Right ventricle myocardium inferior (tissue), 1 donor: ENCODE results near the gene USP24. TPM values are rescaled to one million over a fixed set of nuclear protein-coding genes. Genes with fewer than 3 reads are reported as not detected.

Experiments
- ATAC-seq: fragments of 200-7000 bp; cut with Tn5 transposase; one replicate; pipeline ENCODE4 v1.9.1; 2020; ENCODE audit warnings: mild to moderate bottlenecking, moderate library complexity
- DNase-seq: peaks from one replicate; pipeline ENCODE4 v3.0.0; 2021; ENCODE audit errors: missing footprints
- intact Hi-C: fragments of 100-400 bp; cut with DNase I; formaldehyde crosslinking; loops from one replicate; pipeline ENCODE4 v1.11.0; 2022
- total RNA-seq: library from RNA; stranded (reverse); fragmentation: NEBNext Ultra II Directional; extraction: Animal tissue kit (Norgen Biotek cat#: 25700); gene quantifications from one replicate; pipeline ENCODE4 v1.2.1, GENCODE V29; 2021
- donor health status: DM: no; HTN: yes; CAD: no; lungs with severe emphysema.

Gene USP24
- total RNA-seq, 1 donor from 2014 or later, result 34.5 TPM

DNA sequence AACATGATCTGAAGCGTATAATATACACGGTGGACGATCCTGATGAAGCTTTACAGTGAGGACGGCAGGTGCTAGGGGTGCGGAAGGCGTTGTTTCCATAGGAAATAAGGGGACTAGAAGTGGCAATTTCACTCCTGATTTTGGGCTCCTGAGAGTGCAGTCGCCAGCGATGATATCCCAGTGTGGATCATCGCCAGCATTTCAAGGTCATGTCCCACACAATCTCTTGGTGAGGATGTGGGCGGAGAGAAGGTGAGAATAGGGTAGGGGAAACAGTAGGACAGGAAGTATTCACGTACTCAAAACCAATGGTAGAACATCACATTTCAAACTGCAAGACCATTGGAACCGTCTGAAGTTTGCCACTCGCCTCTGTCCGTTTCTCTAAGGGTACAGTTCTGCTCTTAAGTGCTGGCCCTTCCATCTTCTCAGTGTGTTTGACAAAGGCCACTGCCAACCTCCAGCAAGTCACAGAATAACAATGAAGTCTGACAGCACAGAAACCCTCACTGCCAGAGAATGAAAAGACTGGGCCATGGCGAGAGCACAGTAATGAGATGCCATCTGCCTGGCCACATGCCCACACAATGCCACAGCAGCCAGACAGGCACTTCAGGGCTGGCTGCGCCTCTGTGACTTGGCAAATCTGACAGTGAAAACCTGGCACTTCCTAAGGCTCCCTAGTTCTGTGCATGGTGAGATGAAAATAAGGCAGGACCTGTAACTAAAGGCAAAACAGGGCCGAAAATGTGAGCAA, 148.0 kb downstream of the USP24 start:
- ATAC-seq (peak; percentile 66), DNase-seq (no peak)

DNA sequence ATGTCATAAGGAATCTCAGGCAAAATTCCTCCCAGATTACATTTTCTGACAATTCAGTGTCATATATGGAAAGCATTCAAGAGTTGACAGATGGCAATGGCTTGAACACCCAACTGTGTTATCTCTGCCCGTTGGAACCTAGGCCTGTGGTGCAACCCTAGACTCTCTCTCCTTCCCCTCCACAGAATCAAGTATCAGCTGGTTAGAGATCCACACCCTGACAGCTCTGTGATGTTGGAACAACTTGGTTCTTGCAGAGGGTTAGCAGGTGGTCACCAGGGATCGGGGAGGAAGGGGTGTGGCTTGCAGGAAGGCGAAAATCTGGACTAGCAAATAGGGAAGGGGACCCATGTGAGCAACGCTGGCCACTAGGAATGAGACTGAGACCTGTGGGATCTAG, 149.5 kb downstream of the USP24 start:
- intact Hi-C loops, result no loop called here
- ATAC-seq (no peak), DNase-seq (no peak)

More for the DNA sequence above, 148.0 kb downstream of the USP24 start:
- intact Hi-C loops, result no loop called here

DNA sequence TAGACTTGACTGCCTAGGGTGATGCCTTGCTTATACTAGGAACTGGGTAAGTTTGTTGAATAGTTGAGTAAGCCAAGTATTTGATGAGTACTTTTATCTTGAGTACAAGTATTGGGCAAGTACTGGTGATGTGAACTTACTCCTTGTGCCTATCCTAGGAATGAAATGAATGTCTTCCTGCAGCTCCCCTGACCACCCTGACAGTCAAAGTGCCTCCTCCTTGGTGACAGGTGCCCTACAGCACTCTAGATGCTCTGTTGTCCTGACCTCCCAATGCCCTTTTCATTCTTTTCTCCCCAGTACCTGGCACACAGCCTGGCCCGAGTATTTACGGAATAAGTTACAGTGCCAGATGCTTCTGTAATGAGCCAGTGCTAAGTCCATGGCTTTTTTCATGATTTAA, 150.3 kb downstream of the USP24 start:
- DNase-seq (no peak), ATAC-seq (peak; percentile 52)
- intact Hi-C loops, result no loop called here

DNA sequence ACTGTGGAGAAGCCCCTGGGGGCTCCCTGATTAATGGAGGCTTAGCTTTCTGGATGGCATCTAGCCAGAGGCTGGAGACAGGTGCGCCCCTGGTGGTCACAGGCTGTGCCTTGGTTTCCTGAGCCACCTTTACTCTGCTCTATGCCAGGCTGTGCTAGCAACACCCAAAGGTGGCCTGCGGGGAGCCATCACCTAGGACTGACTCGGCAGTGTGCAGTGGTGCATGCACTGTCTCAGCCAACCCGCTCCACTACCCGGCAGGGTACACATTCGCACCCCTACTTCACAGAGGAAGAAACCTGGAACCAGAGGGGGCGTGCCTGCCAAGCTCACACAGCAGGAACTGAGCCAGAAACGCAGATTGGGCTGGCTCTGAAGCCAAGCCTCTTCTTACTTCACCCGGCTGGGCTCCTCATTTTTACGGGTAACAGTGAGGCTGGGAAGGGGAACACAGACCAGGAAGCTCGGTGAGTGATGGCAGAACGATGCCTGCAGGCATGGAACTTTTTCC, 151.0 kb downstream of the USP24 start:
- ATAC-seq, result peak; percentile 8
- DNase-seq, result no peak
- intact Hi-C loops, result no loop called here

DNA sequence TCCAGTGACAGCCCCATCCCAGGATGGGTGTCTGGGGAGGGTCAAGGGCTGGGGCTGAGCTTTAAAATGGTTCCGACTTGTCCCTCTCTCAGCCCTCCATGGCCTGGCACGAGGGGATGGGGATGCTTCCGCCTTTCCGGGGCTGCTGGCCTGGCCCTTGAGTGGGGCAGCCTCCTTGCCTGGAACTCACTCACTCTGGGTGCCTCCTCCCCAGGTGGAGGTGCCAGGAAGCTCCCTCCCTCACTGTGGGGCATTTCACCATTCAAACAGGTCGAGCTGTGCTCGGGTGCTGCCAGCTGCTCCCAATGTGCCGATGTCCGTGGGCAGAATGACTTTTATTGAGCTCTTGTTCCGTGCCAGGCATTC, 151.6 kb downstream of the USP24 start:
- ATAC-seq (no peak), DNase-seq (no peak)
- intact Hi-C loops, result no loop called here

DNA sequence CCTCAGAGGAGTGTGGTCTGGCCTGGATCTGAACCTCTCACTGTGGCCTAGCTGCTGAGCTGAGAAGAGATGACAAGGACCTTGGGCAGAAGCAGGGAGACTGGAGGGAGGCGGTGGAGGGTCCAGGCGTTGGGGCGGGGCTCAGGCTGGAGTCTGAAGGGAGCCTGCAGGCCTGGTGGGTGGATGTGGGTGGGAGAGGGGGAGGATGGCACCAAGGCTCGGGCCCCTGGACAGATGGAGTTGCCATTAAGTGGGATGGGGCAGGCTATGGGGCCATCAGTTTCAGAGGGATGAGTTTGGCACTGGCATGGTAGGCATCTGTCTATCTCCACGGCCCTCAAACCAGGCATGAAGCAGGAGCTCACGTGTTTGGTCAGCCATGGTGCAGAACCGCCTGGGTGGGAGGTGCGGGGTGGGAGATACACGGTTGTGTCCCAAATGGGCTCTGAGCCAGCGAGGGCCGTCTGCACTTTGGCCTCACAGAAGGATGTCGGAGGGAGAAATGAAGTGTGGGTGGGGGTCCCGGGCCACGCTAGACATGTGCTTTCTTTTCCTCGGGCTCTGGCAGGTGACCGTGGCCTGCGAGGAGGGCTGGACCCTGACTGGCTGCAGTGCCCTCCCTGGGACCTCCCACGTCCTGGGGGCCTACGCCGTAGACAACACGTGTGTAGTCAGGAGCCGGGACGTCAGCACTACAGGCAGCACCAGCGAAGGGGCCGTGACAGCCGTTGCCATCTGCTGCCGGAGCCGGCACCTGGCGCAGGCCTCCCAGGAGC, 152.2 kb downstream of the USP24 start:
- ATAC-seq (no peak), DNase-seq (no peak)
- intact Hi-C loops, result no loop called here

DNA sequence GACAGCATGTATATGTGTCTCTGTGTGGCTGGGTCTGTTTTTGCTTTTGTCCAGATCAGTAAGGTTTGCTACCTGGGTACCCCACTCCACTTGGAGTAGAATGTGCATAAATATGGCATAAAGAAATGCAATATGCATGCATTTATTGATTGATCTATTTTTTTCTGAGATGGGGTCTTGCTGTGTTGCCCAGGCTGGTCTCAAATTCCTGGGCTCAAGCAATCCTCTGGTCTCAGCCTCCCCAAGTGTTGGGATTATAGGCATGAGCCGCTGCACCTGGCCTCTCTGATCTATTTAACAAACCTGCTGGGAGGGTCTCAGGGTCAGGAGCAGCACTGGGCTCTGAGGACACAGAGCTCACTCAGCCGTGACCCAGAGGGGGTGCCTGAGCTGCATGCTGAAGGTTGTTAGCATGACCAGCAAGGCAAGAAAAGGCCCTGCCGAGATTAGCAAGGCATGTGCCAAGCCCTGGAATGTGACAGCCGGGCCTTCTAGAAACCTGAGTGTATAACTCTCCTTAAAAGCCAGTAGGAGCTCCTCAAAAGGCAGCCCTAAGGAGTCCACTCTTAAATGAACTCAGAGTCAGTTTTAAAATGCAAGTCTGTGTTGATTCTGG, 153.3 kb downstream of the USP24 start:
- DNase-seq, result no peak
- intact Hi-C loops, result no loop called here
- ATAC-seq, result no peak

DNA sequence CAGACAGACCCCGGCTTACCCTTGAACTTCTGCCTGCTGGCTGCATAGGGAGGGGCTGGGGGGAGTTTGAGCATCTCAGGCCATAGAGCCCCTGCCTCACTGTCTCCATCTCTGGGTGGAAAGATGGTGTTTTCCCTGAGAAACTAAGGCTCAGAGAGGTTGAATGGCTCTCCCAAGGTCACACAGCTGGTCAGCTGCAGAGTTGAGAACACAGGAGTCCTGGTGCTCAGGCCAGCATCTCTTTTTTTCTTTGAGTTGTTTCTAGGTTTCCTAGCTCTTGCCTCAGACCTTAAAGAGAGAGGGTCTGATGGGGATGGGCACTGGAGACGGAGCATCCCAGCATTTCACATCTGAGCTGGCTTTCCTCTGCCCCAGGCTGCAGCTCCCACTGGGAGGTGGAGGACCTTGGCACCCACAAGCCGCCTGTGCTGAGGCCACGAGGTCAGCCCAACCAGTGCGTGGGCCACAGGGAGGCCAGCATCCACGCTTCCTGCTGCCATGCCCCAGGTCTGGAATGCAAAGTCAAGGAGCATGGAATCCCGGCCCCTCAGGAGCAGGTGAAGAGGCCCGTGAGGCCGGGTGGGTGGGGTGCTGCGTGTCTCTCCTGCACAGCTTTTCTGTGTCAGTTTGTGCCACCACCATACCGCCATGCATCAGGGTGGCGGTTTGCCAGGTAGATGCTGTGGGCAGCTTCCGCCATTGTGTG, 154.0 kb downstream of the USP24 start:
- intact Hi-C loops, result no loop called here
- ATAC-seq (no peak), DNase-seq (no peak)

DNA sequence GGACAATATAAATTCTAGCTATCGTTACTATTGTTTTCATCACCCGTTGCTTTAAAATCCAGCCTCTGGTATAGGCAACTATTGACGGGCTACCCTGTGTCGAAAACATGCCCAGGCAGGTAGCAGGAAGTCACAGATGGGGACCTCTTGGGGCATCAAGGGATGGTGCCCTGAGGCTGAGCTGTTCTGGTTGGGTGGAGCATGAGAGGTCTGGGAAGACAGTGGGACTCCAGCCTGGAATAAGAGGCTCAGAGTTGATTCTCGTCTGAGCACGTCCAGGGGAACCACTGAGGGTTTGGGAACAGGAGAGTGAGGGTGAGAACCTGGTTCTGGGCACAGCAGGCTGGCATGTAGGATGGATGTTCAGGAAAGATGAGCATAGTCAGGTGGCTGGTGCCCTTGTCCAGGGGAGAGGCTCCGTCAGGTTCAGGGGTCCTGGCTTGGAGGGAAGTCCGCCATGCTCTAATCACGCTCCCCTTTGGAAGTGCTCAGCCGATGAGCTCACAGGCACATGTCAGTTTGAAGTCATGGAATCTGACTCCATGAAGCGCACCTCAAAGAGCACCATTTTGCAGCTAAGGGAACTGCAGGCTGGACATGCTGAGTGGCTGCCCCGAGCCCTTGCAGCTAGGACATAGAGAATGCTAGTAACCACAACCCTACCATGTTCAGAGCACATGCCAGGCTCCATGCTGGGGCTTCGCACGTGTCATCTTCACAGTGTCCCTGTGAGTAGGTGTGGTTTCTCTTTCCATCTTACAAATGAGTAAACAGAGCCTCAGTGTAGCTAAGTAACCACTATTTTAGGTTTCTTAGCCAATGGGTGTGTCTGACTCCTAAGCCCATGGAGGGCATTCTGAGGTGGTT, 154.8 kb downstream of the USP24 start:
- DNase-seq (no peak), ATAC-seq (no peak)
- intact Hi-C loops, result no loop called here

DNA sequence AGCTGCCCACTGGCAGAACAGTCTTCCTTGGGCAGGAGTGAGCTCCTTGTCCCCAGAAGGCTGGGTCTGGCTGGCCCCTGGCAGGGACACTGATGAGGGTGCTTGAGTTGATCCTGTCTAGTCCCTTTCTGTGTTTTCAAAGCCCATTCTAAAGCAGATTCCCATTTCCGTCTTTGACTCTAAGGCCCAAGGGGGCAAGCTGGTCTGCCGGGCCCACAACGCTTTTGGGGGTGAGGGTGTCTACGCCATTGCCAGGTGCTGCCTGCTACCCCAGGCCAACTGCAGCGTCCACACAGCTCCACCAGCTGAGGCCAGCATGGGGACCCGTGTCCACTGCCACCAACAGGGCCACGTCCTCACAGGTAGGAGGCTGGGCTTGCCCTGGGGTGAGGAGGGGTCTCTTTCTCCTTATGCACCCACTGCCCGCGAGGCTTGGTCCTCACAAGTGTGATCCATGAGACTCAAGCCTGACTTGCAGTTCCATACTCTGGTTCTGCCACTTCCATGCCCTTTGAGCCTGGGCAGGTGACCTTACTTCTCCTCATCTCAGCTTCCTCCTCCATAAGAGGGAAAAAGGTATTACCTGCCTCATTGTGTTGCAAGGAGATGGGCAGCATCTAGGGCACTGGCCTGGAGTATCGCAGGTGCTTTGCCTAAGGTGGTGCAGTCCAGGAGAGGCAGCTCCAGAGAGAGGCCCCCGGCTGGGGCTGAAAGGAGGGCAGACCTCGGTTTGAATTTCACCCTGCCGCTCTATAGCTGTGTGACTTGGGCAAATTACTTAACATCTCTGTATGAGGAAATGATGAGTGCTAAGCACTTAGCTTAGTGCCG, 155.6 kb downstream of the USP24 start:
- DNase-seq (no peak), ATAC-seq (no peak)
- intact Hi-C loops, result no loop called here

DNA sequence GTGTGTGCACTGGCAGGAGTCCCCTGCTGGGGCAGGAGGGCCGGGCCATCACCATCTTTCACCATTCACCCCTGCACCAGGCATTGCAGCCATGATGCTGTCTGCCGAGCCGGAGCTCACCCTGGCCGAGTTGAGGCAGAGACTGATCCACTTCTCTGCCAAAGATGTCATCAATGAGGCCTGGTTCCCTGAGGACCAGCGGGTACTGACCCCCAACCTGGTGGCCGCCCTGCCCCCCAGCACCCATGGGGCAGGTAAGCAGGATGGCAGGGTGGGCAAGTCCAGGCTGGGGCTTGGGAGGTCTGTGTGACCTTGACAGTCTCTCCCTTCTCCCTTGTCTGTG, 157.2 kb downstream of the USP24 start:
- no peak for ATAC-seq
- no peak for DNase-seq
- intact Hi-C loops, result no loop called here

DNA sequence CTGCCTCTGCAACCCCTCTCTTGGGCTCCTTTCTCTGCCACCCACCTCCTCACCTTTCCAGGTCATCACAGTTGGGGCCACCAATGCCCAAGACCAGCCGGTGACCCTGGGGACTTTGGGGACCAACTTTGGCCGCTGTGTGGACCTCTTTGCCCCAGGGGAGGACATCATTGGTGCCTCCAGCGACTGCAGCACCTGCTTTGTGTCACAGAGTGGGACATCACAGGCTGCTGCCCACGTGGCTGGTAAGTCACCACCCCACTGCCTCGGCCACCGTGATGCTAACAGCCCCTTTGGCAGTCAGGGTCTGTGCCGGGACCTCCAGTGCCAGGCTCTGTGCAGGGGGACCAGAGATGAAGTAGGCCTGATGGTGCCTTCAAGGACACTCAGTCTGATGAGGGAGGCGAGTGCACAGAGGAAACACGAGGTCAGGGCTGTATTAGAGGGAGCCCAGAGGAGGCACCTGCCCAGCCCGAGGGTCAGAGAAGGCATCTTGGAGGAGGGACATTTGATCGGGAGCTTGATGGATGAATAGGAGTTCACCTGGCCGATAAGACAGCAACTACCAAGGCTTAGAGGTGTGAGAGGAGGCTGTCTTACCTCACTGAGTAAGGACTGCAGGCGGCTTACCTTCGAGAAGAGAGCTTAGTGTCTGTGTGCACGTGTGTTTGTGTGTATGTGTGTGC, 157.8 kb downstream of the USP24 start:
- intact Hi-C loops, result no loop called here
- ATAC-seq (no peak), DNase-seq (no peak)

DNA sequence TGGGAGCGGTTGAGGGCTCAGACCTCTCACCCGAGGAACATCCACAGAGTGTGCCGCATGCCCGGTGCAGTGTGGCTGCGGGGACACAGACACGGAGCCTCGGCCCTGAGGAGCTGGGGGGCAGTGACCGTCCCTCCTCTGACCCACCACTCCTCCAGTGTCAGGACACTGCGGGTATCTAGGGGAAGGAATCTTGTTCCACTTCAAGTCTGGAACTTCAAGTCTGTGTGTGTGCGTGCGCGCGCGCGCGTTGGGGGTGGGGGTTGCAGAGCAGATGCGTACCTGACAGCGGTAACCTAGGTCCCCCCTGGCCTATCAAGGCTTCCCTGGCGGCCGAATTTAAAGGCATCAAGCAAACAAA, 158.6 kb downstream of the USP24 start:
- DNase-seq (no peak), ATAC-seq (no peak)
- intact Hi-C loops, result no loop called here

DNA sequence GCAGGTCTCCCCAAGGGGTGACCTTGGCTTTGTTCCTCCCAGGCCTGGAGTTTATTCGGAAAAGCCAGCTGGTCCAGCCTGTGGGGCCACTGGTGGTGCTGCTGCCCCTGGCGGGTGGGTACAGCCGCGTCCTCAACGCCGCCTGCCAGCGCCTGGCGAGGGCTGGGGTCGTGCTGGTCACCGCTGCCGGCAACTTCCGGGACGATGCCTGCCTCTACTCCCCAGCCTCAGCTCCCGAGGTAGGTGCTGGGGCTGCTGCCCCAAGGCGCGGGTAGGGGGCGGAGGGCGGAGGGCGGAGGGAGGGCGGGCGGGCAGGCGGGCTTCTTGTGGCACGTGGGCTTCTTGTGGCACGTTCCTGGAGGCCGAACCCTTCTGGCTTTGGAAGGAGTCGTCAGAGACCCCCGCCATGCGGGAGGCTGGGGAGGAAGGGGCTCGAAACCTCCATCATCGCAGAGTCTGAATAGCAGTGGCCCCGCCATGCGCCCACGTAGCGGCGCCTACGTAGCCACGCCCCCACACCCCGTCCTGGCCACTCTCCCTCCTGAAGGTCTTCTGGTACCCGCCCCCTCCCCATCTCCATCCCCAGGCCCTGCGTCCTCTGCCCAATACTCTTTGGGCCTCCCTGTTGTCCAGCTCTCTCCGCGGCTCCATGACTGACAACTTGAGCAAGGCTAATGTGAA, 159.1 kb downstream of the USP24 start:
- intact Hi-C loops, result no loop called here
- DNase-seq (no peak), ATAC-seq (no peak)

DNA sequence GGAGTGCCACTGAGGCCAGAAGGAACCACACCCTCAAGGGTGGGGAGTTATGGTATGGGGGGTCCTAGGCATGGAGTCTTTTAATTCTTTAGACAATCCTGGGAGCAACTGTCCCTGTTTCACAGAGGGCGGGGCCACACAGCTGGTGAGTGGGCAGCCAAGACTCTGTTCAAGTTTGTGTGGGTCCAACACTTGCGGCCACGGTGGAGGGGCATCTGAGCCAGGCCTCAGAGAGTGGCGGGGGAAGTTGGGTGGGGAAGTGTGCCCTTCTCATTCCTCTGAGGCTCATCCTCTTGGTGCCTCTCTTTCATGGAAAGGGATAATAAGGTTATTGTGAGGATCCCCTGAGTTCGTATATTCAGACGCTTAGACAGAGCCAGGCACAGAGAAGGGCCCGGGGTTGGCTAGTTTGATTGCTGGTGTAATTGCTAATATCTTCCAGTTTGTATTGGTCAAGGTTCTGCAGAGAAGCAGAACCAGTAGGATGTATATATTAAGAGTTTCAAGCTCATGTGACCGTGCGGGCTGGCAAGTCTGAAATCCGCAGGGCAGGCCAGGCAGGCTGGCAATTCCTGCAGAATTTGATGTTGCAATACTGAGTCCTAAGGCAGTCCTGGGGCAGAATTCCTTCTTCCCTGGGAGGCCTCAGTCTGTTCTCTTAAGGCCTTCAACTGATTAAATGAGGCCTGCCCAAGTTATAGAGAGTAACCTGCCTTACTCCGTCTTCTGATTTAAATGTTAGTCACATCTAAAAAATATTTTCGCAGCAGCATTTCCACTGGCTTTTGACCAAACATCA, 159.9 kb downstream of the USP24 start:
- DNase-seq (no peak), ATAC-seq (no peak)
- intact Hi-C loops, result no loop called here

DNA sequence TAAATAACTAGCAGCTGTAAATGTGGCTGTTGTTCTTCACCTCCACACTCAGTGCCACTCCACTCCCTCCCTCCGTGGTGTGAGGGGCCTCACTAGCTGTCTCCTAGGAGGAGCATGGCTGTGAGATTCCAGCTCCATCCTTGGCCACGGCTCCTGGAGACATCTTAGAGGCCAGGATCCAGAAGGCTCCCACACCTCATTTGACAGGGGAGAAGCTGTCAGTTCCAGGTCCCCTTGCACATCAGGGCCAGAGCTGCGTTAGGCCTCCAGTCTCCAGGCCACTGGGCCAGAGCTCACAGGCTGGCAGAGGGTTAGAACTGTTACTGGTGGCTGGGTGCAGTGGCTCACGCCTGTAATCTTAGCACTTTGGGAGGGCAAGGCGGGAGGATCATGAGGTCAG, 160.8 kb downstream of the USP24 start:
- intact Hi-C loops, result no loop called here
- ATAC-seq (no peak), DNase-seq (no peak)
